D721Med (cell line): Measurements from ENCODE around the gene POGLUT2.
"Not testable (repeated sequence)": the region's sequence is repeated elsewhere in the genome, so short reads cannot be mapped to it uniquely, and the experiment has no call there.

Source experiments
- DNase-seq: peaks from one replicate; pipeline ENCODE4 v3.0.0; 2011; ENCODE audit warnings: low spot score; ENCODE audit not compliant: insufficient read length
- FAIRE-seq: peaks from 2 replicates; lab custom pipeline; 2011; peaks lifted over from hg19 to GRCh38; lab: Jason Lieb, UNC
- CTCF ChIP-seq: IDR thresholded peaks from 2 replicates; pipeline ENCODE4 v1.5.1; 2012; ENCODE audit warnings: mild to moderate bottlenecking, control low read depth; ENCODE audit not compliant: insufficient read depth; ENCODE audit errors: missing control alignments

Gene POGLUT2

GRCh38 chr13:102788683-102789082 is 10.1 kb downstream of the POGLUT2 start:
- no peak for TF ChIP-seq CTCF
- FAIRE-seq, result no peak

GRCh38 chr13:102784483-102784882 is 14.3 kb downstream of the POGLUT2 start:
- FAIRE-seq (no peak), DNase-seq (no peak)
- TF ChIP-seq CTCF, result no peak

More at GRCh38 chr13:102788683-102789082, 10.1 kb downstream of the POGLUT2 start:
- DNase-seq, result no peak

GRCh38 chr13:102781591-102781990 is 17.2 kb downstream of the POGLUT2 start:
- DNase-seq, result no peak
- no peak for FAIRE-seq
- TF ChIP-seq CTCF, result no peak

GRCh38 chr13:102780656-102781055 is 18.1 kb downstream of the POGLUT2 start:
- not testable (repeated sequence) for DNase-seq, FAIRE-seq

- DNase-seq, result no peak
- no peak for TF ChIP-seq CTCF
- no peak for FAIRE-seq
These were observed 19.2 kb downstream of the POGLUT2 start for GRCh38 chr13:102779436-102780159.

GRCh38 chr13:102777736-102778135 is 21.0 kb downstream of the POGLUT2 start:
- FAIRE-seq (no peak), DNase-seq (no peak)
- no peak for TF ChIP-seq CTCF

- DNase-seq (no peak), FAIRE-seq (no peak)
- TF ChIP-seq CTCF, result no peak
These were observed 22.5 kb downstream of the POGLUT2 start for GRCh38 chr13:102776271-102776670.
